SK-N-MC (cell line): ENCODE measurements around the gene PDE8A.
"Not testable (repeated sequence)": the region's sequence is repeated elsewhere in the genome, so short reads cannot be mapped to it uniquely, and the experiment has no call there.

Source experiments
- DNase-seq: peaks from one replicate; pipeline ENCODE4 v3.0.0-alpha.2; 2011; ENCODE audit warnings: low read depth, low spot score
- H3K27ac ChIP-seq: fragments of 200-600 bp; sonication (generic); 2 replicates; pipeline ENCODE4 v1.5.1; 2016; ENCODE audit warnings: mixed run types
- H3K36me3 ChIP-seq: fragments of 200-600 bp; sonication (generic); 2 replicates; pipeline ENCODE4 v1.6.1; 2017; ENCODE audit warnings: antibody characterized with exemption, low read length, mixed read lengths; ENCODE audit not compliant: insufficient read depth
- H3K4me3 ChIP-seq: fragments of 200-600 bp; sonication (generic); 2 replicates; pipeline ENCODE4 v1.5.1; 2016
- H3K9ac ChIP-seq: fragments of 200-600 bp; sonication (generic); 2 replicates; pipeline ENCODE4 v1.8.0; 2017; ENCODE audit warnings: mixed run types, mixed read lengths; ENCODE audit not compliant: insufficient read length
- H3K9me3 ChIP-seq: fragments of 200-600 bp; sonication (generic); 2 replicates; pipeline ENCODE4 v1.6.1; 2017; ENCODE audit warnings: low read depth, mild to moderate bottlenecking, antibody characterized with exemption, low read length, moderate library complexity, mixed read lengths
- EZH2 ChIP-seq: fragments of 200-600 bp; sonication (generic); IDR thresholded peaks from one replicate; pipeline ENCODE4 v1.6.1; 2017; ENCODE audit warnings: antibody characterized with exemption
- FOXP2 ChIP-seq: optimal IDR thresholded peaks from 2 replicates; pipeline ENCODE3; 2011; ENCODE audit warnings: mild to moderate bottlenecking, moderate library complexity; ENCODE audit not compliant: insufficient read depth; ENCODE audit errors: extremely low read length, control extremely low read depth
- POLR2AphosphoS5 ChIP-seq: IDR thresholded peaks from 2 replicates; pipeline ENCODE4 v1.6.1; 2012; ENCODE audit warnings: mild to moderate bottlenecking, low read depth, low read length, borderline replicate concordance

The PDE8A gene

GRCh38 chr15:85171736-85172135 is 190.1 kb downstream of the PDE8A start:
- H3K27ac ChIP-seq, result no peak overlapping the region
- no peak overlapping the region for H3K4me3 ChIP-seq
- H3K9ac ChIP-seq, result no peak overlapping the region
- no peak for TF ChIP-seq POLR2AphosphoS5
- TF ChIP-seq EZH2, result no peak
- no peak for TF ChIP-seq FOXP2
- H3K9me3 ChIP-seq, result no peaks in the 10 kb centered on the region
- H3K36me3 ChIP-seq, result no peaks in the 10 kb centered on the region
- DNase-seq, result no peak

- no peak for TF ChIP-seq POLR2AphosphoS5
- no peak for TF ChIP-seq EZH2
- no peak for TF ChIP-seq FOXP2
- Histone ChIP-seq H3K36me3 (no peaks in the 10 kb centered on the region), H3K27ac (no peak overlapping the region), H3K9ac (no peak overlapping the region), H3K4me3 (no peak overlapping the region), H3K9me3 (no peaks in the 10 kb centered on the region)
- DNase-seq, result no peak
These were observed 191.3 kb downstream of the PDE8A start for GRCh38 chr15:85172846-85173490.

- H3K4me3 ChIP-seq, H3K9ac ChIP-seq, H3K27ac ChIP-seq, DNase-seq, H3K36me3 ChIP-seq, H3K9me3 ChIP-seq: not testable (repeated sequence)
These were observed 192.0 kb downstream of the PDE8A start for GRCh38 chr15:85173630-85174029.

- Histone ChIP-seq H3K4me3 (no peak overlapping the region), H3K9ac (no peak overlapping the region), H3K36me3 (no peaks in the 10 kb centered on the region), H3K9me3 (no peaks in the 10 kb centered on the region), H3K27ac (no peak overlapping the region)
- TF ChIP-seq EZH2 (no peak), FOXP2 (no peak), POLR2AphosphoS5 (no peak)
- DNase-seq, result no peak
These were observed 192.9 kb downstream of the PDE8A start for GRCh38 chr15:85174521-85174920.

GRCh38 chr15:85177042-85177515 is 195.4 kb downstream of the PDE8A start:
- H3K27ac ChIP-seq, H3K9me3 ChIP-seq, H3K4me3 ChIP-seq, H3K9ac ChIP-seq, H3K36me3 ChIP-seq, DNase-seq: not testable (repeated sequence)

GRCh38 chr15:85178308-85178707 is 196.7 kb downstream of the PDE8A start:
- H3K9me3 ChIP-seq, result no peaks in the 10 kb centered on the region
- TF ChIP-seq POLR2AphosphoS5 (no peak), EZH2 (no peak), FOXP2 (no peak)
- H3K36me3 ChIP-seq, result no peaks in the 10 kb centered on the region
- no peak for DNase-seq
- no peak overlapping the region for H3K4me3 ChIP-seq
- H3K27ac ChIP-seq, result no peak overlapping the region
- no peak overlapping the region for H3K9ac ChIP-seq

GRCh38 chr15:85179700-85180099 is 198.0 kb downstream of the PDE8A start:
- Histone ChIP-seq H3K4me3 (no peak overlapping the region), H3K27ac (no peak overlapping the region), H3K9ac (no peak overlapping the region), H3K9me3 (no peaks in the 10 kb centered on the region), H3K36me3 (no peaks in the 10 kb centered on the region)
- no peak for DNase-seq
- TF ChIP-seq FOXP2 (no peak), POLR2AphosphoS5 (no peak), EZH2 (no peak)

- not testable (repeated sequence) for H3K4me3 ChIP-seq, H3K9me3 ChIP-seq, DNase-seq, H3K36me3 ChIP-seq, H3K9ac ChIP-seq, H3K27ac ChIP-seq
These were observed 203.7 kb downstream of the PDE8A start for GRCh38 chr15:85185350-85185749.

- not testable (repeated sequence) for H3K9ac ChIP-seq, H3K9me3 ChIP-seq, DNase-seq, H3K27ac ChIP-seq, H3K4me3 ChIP-seq, H3K36me3 ChIP-seq
These were observed 206.5 kb downstream of the PDE8A start for GRCh38 chr15:85188171-85188577.
